Glutamatergic neuron (in vitro differentiated cells): ENCODE data around the gene UGT1A7. TPM values are rescaled to one million over a fixed set of nuclear protein-coding genes. Genes with fewer than 3 reads are reported as not detected.

Experiments used
- DNase-seq: peaks from one replicate; pipeline ENCODE4 v3.0.0; 2022
- H3K27ac Mint-ChIP-seq: one replicate; pipeline ENCODE4 v1.8.0; 2020; ENCODE audit warnings: mild to moderate bottlenecking, mixed read lengths, inconsistent platforms; ENCODE audit not compliant: unreplicated experiment
- H3K27me3 Mint-ChIP-seq: one replicate; pipeline ENCODE4 v1.8.0; 2020; ENCODE audit warnings: mild to moderate bottlenecking, moderate library complexity, mixed read lengths, inconsistent platforms; ENCODE audit not compliant: unreplicated experiment
- H3K36me3 Mint-ChIP-seq: one replicate; pipeline ENCODE4 v1.8.0; 2020; ENCODE audit warnings: mild to moderate bottlenecking, mixed read lengths, inconsistent platforms; ENCODE audit not compliant: unreplicated experiment
- H3K4me1 Mint-ChIP-seq: one replicate; pipeline ENCODE4 v1.8.0; 2020; ENCODE audit warnings: mild to moderate bottlenecking, low read depth, mixed read lengths, inconsistent platforms; ENCODE audit not compliant: unreplicated experiment
- H3K4me3 Mint-ChIP-seq: one replicate; pipeline ENCODE4 v1.8.0; 2020; ENCODE audit warnings: mild to moderate bottlenecking, mixed read lengths, inconsistent platforms; ENCODE audit not compliant: unreplicated experiment
- H3K9me3 Mint-ChIP-seq: one replicate; pipeline ENCODE4 v1.8.0; 2020; ENCODE audit warnings: mild to moderate bottlenecking, moderate library complexity, mixed read lengths, inconsistent platforms; ENCODE audit not compliant: unreplicated experiment
- total RNA-seq: library from RNA; stranded (reverse); fragmentation: NEBNext Ultra II Directional; extraction: Animal tissue kit (Norgen Biotek cat#: 25700); gene quantifications from one replicate; pipeline ENCODE4 v1.2.1, GENCODE V29; 2021; ENCODE audit not compliant: unreplicated experiment
- TF ChIP-seq, protein P1 (sequence below): fragments of 200-600 bp; sonication (generic); IDR thresholded peaks from one replicate; pipeline ENCODE4 v1.5.0; 2021; ENCODE audit not compliant: partially characterized antibody, unreplicated experiment

UGT1A7 gene
- total RNA-seq, 1 donor from 2014 or later, result not detected

GRCh38 chr2:233673896-233674295 is 7.8 kb upstream of the UGT1A7 start:
- Mint-ChIP-seq H3K4me3 (no peak overlapping the region), H3K4me1 (peaks cover 9% of the 10 kb centered on the region), H3K27me3 (no peaks in the 10 kb centered on the region), H3K9me3 (no peaks in the 10 kb centered on the region), H3K27ac (no peak overlapping the region), H3K36me3 (no peaks in the 10 kb centered on the region)
- no peak for DNase-seq
- TF ChIP-seq, protein P1, sequence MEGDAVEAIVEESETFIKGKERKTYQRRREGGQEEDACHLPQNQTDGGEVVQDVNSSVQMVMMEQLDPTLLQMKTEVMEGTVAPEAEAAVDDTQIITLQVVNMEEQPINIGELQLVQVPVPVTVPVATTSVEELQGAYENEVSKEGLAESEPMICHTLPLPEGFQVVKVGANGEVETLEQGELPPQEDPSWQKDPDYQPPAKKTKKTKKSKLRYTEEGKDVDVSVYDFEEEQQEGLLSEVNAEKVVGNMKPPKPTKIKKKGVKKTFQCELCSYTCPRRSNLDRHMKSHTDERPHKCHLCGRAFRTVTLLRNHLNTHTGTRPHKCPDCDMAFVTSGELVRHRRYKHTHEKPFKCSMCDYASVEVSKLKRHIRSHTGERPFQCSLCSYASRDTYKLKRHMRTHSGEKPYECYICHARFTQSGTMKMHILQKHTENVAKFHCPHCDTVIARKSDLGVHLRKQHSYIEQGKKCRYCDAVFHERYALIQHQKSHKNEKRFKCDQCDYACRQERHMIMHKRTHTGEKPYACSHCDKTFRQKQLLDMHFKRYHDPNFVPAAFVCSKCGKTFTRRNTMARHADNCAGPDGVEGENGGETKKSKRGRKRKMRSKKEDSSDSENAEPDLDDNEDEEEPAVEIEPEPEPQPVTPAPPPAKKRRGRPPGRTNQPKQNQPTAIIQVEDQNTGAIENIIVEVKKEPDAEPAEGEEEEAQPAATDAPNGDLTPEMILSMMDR, result no peak

- TF ChIP-seq, protein P1, result no peak
- H3K36me3 Mint-ChIP-seq, result no peaks in the 10 kb centered on the region
- H3K9me3 Mint-ChIP-seq, result no peaks in the 10 kb centered on the region
- DNase-seq, result no peak
- H3K4me3 Mint-ChIP-seq, result no peak overlapping the region
- H3K27ac Mint-ChIP-seq, result no peak overlapping the region
- H3K27me3 Mint-ChIP-seq, result no peaks in the 10 kb centered on the region
- peaks cover 9% of the 10 kb centered on the region for H3K4me1 Mint-ChIP-seq
Measured at GRCh38 chr2:233674314-233674713, 7.4 kb upstream of the UGT1A7 start.

DNA sequence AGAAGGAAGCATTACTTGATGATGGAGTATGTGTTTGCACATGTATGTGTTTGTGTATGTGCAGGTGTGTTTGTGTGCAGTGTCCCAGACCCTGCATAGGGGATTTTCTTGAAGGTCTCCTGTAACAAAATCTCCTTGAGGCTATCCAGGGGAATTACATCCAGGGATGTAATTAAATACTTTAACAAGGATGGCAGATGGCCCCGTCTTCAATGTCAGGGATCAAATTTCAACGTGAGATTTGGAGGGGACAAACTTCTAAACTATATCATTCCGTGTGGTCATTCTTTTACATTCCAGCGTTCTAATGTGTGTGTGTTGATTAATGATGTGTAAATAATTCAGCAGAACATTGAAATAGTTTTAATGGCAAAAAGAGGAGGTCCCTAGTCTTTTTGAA is 6.7 kb upstream of the UGT1A7 start:
- no peaks in the 10 kb centered on the region for H3K9me3 Mint-ChIP-seq
- TF ChIP-seq, protein P1, result peak; percentile 60
- no peaks in the 10 kb centered on the region for H3K27me3 Mint-ChIP-seq
- H3K27ac Mint-ChIP-seq, result no peak overlapping the region
- peaks cover 9% of the 10 kb centered on the region for H3K4me1 Mint-ChIP-seq
- DNase-seq, result no peak
- no peak overlapping the region for H3K4me3 Mint-ChIP-seq
- no peaks in the 10 kb centered on the region for H3K36me3 Mint-ChIP-seq

GRCh38 chr2:233676046-233676445 is 5.7 kb upstream of the UGT1A7 start:
- peaks cover 9% of the 10 kb centered on the region for H3K4me1 Mint-ChIP-seq
- TF ChIP-seq, protein P1, result no peak
- H3K27me3 Mint-ChIP-seq, result no peaks in the 10 kb centered on the region
- no peak overlapping the region for H3K27ac Mint-ChIP-seq
- no peaks in the 10 kb centered on the region for H3K36me3 Mint-ChIP-seq
- DNase-seq, result no peak
- no peak overlapping the region for H3K4me3 Mint-ChIP-seq
- H3K9me3 Mint-ChIP-seq, result no peaks in the 10 kb centered on the region

DNA sequence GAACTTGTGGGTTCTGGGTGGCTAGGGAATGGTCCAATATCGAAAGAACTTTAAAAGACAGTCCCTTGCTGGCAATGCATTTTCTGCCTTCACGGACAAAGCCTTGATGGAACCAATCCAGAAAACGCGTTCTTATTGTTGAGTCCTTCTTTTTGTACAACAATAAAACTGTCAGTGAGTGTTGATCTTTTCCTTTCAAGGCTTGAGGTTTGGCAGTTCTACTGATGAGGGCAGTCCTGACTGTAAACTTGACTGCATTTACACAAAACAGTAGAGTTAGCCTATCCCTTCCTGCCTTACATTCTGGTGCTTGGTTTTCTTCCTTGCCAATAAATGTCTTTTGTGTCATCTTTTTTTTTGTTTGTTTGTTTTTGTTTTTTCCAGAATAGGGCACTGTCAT is 2.5 kb upstream of the UGT1A7 start:
- Mint-ChIP-seq H3K36me3 (no peaks in the 10 kb centered on the region), H3K9me3 (no peaks in the 10 kb centered on the region), H3K4me3 (no peak overlapping the region), H3K4me1 (peaks cover 9% of the 10 kb centered on the region), H3K27me3 (no peaks in the 10 kb centered on the region), H3K27ac (no peak overlapping the region)
- TF ChIP-seq, protein P1, result no peak
- DNase-seq, result no peak
